Motor neuron (in vitro differentiated cells): ENCODE measurements around the gene HSPB1. TPM values are rescaled to one million over a fixed set of nuclear protein-coding genes. Genes with fewer than 3 reads are reported as not detected.
A peak's percentile ranks its signal among the peaks of the same experiment; 100 is the strongest.

Experiments used
- ATAC-seq, 8 experiments: fragments of 200-7000 bp; cut with Tn5 transposase; replicated peaks in 6 of 8; 2 replicates each; pipeline ENCODE4 v1.8.0; 2021; ENCODE audit warnings: mild to moderate bottlenecking in 8 of 8, moderate library complexity in 8 of 8
- H3K27ac ChIP-seq, 2 donors: fragments of 250-450 bp; sonication (Bioruptor Pico); 2 replicates each; pipeline ENCODE4 v1.9.0; 2021; ENCODE audit warnings: antibody characterized with exemption in 2 of 2, mild to moderate bottlenecking in 2 of 2, moderate library complexity in 1 of 2
- H3K4me1 ChIP-seq, 2 donors: fragments of 250-450 bp; sonication (Bioruptor Pico); replicated peaks in 1 of 2; 2 replicates each; pipeline ENCODE4 v1.6.1; 2021; ENCODE audit warnings: antibody characterized with exemption in 2 of 2, mild to moderate bottlenecking in 2 of 2, moderate library complexity in 1 of 2
- H3K4me3 ChIP-seq, 5 donors: fragments of 250-450 bp; sonication (Bioruptor Pico); 2 replicates each; pipeline ENCODE4 v1.9.0; 2021; ENCODE audit warnings: antibody characterized with exemption in 5 of 5, mild to moderate bottlenecking in 5 of 5, moderate library complexity in 4 of 5
- WGBS, 10 experiments: fragments of 450-650 bp; shearing (Covaris generic); methylation state at CpG; one replicate each; pipeline ENCODE4 v1.0.0; 2022; 5-methylcytosine and 5-hydroxymethylcytosine counted together
- in situ Hi-C, 9 experiments: fragments of 400-800 bp; cut with MboI; loops; one replicate each; pipeline ENCODE4 v1.15.0; 2021; ENCODE audit warnings: low sequenced_read_pairs in 9 of 9, low pct_unique_long_range_greater_than_20kb in 2 of 9; ENCODE audit not compliant: unreplicated experiment in 9 of 9
- total RNA-seq, 8 experiments: library from RNA; unstranded; fragments of 300-600 nt; gene quantifications; 2 replicates each; pipeline versions ENCODE4 v1.2.3 to v1.2.4, GENCODE V29; 2022

HSPB1 gene
- 100 to 1,000 TPM in 5 of 8 experiments, 10 to 100 TPM in 3; 44.0 to 193 (median 120) TPM for total RNA-seq

GRCh38 chr7:76302347-76303201, at the start of gene HSPB1:
HSPB1 (plus strand) TSS chr7:76302673; CDS start chr7:76302713, 40 bp downstream.
- in situ Hi-C loops = loop anchor here in 1 of 9 experiments (25.0 kb wide), 1 partner anchor 115 kb away; no protein-coding TSS in a partner anchor
- Histone ChIP-seq H3K4me3 (peak within 1 kb of the TSS; percentile 43 to 58 (median 57)), H3K4me1 (peaks cover 14 to 32% of the 10 kb centered on the region in 2 donors), H3K27ac (peak within 1 kb of the TSS; percentile 72 to 93)
- 0 to 6% (median 0%) methylated on average over 1 to 9 of the region's 75 CpGs; no CpG with 5 or more reads in 6 of the 10 experiments for WGBS, 10 experiments
- ATAC-seq = peak; percentile 44 to 62 (median 52)

GRCh38 chr7:76254781-76255180, 47.7 kb upstream of the HSPB1 start:
- no peak overlapping the region for H3K27ac ChIP-seq
- in situ Hi-C loops = no loop called here
- peaks cover 3 to 27% of the 10 kb centered on the region in 2 donors for H3K4me1 ChIP-seq
- ATAC-seq = no peak
- 50 to 100% (median 86%) methylated on average over 1 to 4 of the region's 4 CpGs; no CpG with 5 or more reads in 1 of the 10 experiments for WGBS, 10 experiments
- no peak overlapping the region for H3K4me3 ChIP-seq

GRCh38 chr7:76257973-76258372, 44.5 kb upstream of the HSPB1 start:
- Histone ChIP-seq H3K4me3 (no peak overlapping the region), H3K4me1 (peaks cover 3 to 22% of the 10 kb centered on the region in 2 donors), H3K27ac (peak overlapping the region in 1 of 2 donors; percentile 60)
- in situ Hi-C loops = no loop called here
- peak in 5 of 8 experiments; percentile 39 to 75 (median 69) for ATAC-seq
- 0% methylated on average over 1 of the region's 8 CpGs; no CpG with 5 or more reads in 9 of the 10 experiments for WGBS, 10 experiments

- peaks cover 3 to 22% of the 10 kb centered on the region in 2 donors for H3K4me1 ChIP-seq
- peak overlapping the region; percentile 6 to 45 (median 33) for H3K4me3 ChIP-seq
- 43 to 80% (median 66%) methylated on average over 1 to 7 of the region's 50 CpGs; no CpG with 5 or more reads in 7 of the 10 experiments for WGBS, 10 experiments
- ATAC-seq = peak in 7 of 8 experiments; percentile 24 to 68 (median 64)
- in situ Hi-C loops = no loop called here
- H3K27ac ChIP-seq = peak overlapping the region in 1 of 2 donors; percentile 84
Measured at GRCh38 chr7:76259124-76260093, 43.1 kb upstream of the HSPB1 start.

- peak in 7 of 8 experiments; percentile 41 to 86 (median 84) for ATAC-seq
- Histone ChIP-seq H3K4me1 (peaks cover 3 to 22% of the 10 kb centered on the region in 2 donors), H3K4me3 (peak overlapping the region in 4 of 5 donors; percentile 25 to 45 (median 34)), H3K27ac (peak overlapping the region in 1 of 2 donors; percentile 84)
- WGBS, 10 experiments = no CpG with 5 or more reads among the region's 28 CpGs
- in situ Hi-C loops = no loop called here
Measured at GRCh38 chr7:76260171-76260703, 42.2 kb upstream of the HSPB1 start.

- in situ Hi-C loops = no loop called here
- Histone ChIP-seq H3K4me1 (peaks cover 3 to 22% of the 10 kb centered on the region in 2 donors), H3K27ac (no peak overlapping the region), H3K4me3 (no peak overlapping the region)
- ATAC-seq = no peak
- 95% methylated on average over 8 of the region's 11 CpGs; no CpG with 5 or more reads in 9 of the 10 experiments for WGBS, 10 experiments
Measured at GRCh38 chr7:76261329-76261728, 41.1 kb upstream of the HSPB1 start.

- no peak overlapping the region for H3K4me3 ChIP-seq
- ATAC-seq = no peak
- H3K4me1 ChIP-seq = peaks cover 3 to 22% of the 10 kb centered on the region in 2 donors
- in situ Hi-C loops = no loop called here
- no peak overlapping the region for H3K27ac ChIP-seq
- 100% methylated on average over 1 of the region's 4 CpGs; no CpG with 5 or more reads in 8 of the 10 experiments for WGBS, 10 experiments
Measured at GRCh38 chr7:76261931-76262330, 40.5 kb upstream of the HSPB1 start.

GRCh38 chr7:76262683-76263402, 39.6 kb upstream of the HSPB1 start:
- WGBS, 10 experiments = 40 to 100% (median 77%) methylated on average over 1 to 6 of the region's 7 CpGs; no CpG with 5 or more reads in 1 of the 10 experiments
- peak in 6 of 8 experiments; percentile 33 to 93 (median 58) for ATAC-seq
- in situ Hi-C loops = no loop called here
- Histone ChIP-seq H3K4me1 (peaks cover 0 to 20% of the 10 kb centered on the region in 2 donors), H3K4me3 (no peak overlapping the region), H3K27ac (no peak overlapping the region)

GRCh38 chr7:76265299-76265698, 37.2 kb upstream of the HSPB1 start:
- Histone ChIP-seq H3K4me1 (peaks cover 2 to 17% of the 10 kb centered on the region in 2 donors), H3K27ac (no peak overlapping the region), H3K4me3 (no peak overlapping the region)
- no peak for ATAC-seq
- in situ Hi-C loops = no loop called here
- 73 to 100% methylated on average over 1 to 2 of the region's 7 CpGs; no CpG with 5 or more reads in 8 of the 10 experiments for WGBS, 10 experiments

- ATAC-seq = peak in 5 of 8 experiments; percentile 10 to 33 (median 16)
- in situ Hi-C loops = no loop called here
- no peak overlapping the region for H3K27ac ChIP-seq
- peak overlapping the region in 1 of 5 donors; percentile 27 for H3K4me3 ChIP-seq
- peaks cover 2 to 13% of the 10 kb centered on the region in 2 donors for H3K4me1 ChIP-seq
- 0% methylated on average over 3 of the region's 68 CpGs; no CpG with 5 or more reads in 9 of the 10 experiments for whole genome bisulfite sequencing, 10 experiments
Measured at GRCh38 chr7:76267107-76267893, 35.2 kb upstream of the HSPB1 start.

- in situ Hi-C loops = no loop called here
- ATAC-seq = peak in 2 of 8 experiments; percentile 6 to 11
- no peak overlapping the region for H3K27ac ChIP-seq
- no CpG with 5 or more reads among the region's 4 CpGs for WGBS, 10 experiments
- peaks cover 6 to 14% of the 10 kb centered on the region in 2 donors for H3K4me1 ChIP-seq
- no peak overlapping the region for H3K4me3 ChIP-seq
Measured at GRCh38 chr7:76267894-76268183, 34.6 kb upstream of the HSPB1 start.
